Endothelial cell of coronary artery (primary cell): ENCODE data around the gene ONECUT2. TPM values are rescaled to one million over a fixed set of nuclear protein-coding genes. Genes with fewer than 3 reads are reported as not detected.

Experiments used
- total RNA-seq: library from RNA; depleted of rRNA; stranded (reverse); fragments of >200 nt; gene quantifications from 2 replicates; pipeline ENCODE4 v1.2.3, GENCODE V29; 2014

Gene ONECUT2
- total RNA-seq = under 0.01 TPM in 2 replicates

GRCh38 chr18:57434536-57435494 is at the start of gene ONECUT2:
Gene ONECUT2 (plus strand): TSS chr18:57435374. CDS start chr18:57435717, 343 bp downstream.

Other genes starting within 250 kb of the ONECUT2 start
- not detected in 2 replicates for gene ST8SIA3, start 82.8 kb upstream of the ONECUT2 start, total RNA-seq
- gene FECH, start 151.3 kb downstream of the ONECUT2 start, total RNA-seq = 31.4 and 39.8 TPM in 2 replicates
- gene NARS1, start 186.5 kb downstream of the ONECUT2 start, total RNA-seq = 129 and 156 TPM in 2 replicates